Suppressor macrophage treated with lipopolysaccharide for 1 hour (primary cell): ENCODE data around the gene NID2.

Experiments
- DNase-seq, 3 donors: peaks; one replicate each; pipeline ENCODE4 v3.0.0-alpha.2; 2020 to 2022

Gene NID2

GRCh38 chr14:51998348-51998747 is 70.5 kb downstream of the NID2 start:
- no peak for DNase-seq

DNA sequence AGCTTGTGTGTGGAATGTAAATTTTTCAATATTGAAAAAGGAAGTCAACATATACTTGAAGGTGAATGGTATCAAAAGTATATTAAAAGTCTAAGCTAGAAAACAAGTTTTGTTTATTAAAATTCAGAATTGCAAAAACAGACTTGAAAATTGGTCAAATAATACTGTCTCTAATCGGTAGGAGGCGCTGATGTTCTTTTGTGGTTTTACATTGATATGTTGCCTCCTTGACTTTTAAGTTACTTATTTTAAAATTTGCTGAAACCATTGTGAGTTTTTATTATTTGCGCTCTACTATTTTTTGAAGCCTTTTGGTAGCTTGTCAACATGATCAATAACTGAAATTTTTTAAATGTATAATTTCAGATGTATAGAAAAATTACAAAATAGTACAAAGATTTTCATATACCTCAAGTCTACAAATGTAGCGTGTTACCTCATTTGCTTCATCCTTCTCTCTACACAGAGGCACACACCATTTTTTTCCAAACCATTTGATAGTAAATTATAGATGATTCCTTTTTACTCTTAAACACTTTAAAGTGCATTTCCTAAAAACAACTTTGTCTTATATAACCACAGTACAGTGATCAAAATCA is 72.6 kb downstream of the NID2 start:
- peak; percentile 61 to 70 (median 69) for DNase-seq

DNA sequence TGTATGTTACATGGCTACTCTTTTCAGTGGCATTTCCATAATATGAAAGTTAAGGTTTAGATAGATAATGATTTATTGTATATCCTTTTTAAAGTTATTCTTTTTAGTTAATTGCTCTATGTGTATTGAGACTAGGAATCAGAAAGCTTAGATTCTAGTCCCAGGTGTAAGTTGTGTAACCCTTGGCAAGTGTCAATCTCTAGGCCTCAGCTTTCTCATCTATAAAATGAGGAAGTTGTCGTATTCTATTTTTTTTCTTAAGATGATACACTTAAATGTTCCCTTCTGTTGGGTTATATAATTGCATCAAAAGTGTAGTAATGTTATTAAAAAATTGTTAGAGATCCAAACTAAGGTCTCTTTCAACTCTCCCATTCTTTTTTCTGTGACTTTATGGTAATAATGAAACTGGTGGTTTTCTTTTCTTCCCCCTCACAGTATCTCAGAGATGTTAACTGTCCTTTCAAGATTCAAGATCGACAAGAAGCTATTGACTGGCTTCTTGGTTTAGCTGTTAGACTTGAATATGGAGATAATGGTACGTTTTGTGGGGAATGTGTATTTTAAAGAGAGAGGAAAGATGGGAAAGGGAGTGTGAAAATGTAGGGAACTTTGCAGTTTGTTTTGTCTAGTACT is 75.5 kb downstream of the NID2 start:
- DNase-seq = peak in 1 of 3 donors; percentile 46

GRCh38 chr14:51990488-51990887 is 78.4 kb downstream of the NID2 start:
- no peak for DNase-seq

DNA sequence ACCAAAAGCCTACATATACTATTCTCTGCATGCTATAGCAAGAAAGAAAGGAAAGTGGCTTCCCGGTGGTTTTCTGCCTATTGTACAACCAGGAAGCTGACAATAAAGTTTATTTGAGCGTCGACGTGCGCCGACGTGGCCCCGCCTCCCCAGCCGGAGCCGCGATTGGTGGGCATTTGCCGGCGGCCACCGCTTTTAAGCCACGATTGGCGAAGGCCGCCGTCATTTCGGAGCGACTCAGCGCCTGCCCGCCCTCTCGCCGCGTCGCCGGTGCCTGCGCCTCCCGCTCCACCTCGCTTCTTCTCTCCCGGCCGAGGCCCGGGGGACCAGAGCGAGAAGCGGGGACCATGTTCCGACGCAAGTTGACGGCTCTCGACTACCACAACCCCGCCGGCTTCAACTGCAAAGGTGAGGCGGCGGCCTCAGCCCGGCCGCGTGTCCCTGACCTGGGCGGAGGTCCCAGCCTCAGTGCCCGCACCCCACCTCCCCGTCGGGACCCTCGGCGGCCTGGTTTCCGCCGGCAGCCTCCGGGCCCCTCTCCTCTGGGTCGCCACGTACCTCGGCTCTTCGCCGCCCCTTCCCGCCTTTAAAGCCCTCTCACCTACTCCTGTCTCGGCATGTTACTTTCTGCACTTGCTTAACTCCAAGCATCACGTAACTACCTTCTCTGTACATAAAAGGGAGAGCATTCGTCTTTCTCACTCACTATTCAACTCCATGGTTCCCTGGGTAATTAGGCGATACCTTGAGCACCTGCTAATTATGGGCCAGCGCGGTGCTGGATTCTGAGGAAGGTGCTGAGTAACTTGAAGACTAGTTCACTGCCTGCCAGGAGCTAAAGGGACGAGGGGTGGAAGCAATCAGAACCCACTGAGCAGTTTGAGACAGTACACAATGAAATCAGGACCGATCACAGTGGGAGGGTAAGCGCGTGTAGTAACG is 79.3 kb downstream of the NID2 start, which contains the start of gene RTRAF:
RTRAF (plus strand) TSS at position 254 of the 942 bp plus-strand sequence; CDS start at position 348, 94 bp downstream.
- peak; percentile 95 to 97 (median 97) for DNase-seq

DNA sequence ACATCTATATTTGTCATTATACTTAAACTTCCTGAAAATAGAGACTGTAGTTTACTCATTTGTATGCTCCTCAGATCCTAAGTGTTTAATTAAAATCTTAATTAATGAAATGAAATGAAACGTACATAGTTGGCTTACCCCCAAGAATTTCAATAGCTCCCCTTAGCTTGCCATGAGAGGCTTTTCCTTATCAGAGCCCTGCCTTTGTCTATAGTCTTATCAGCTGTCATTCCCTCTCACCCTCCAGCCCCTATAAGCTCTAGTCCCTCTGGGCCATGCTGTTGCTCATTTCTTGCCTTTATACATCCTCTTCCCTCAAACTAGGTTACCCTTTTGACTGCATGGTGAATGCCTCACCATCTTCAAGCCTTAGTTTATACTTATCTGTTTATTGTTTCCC is 80.6 kb downstream of the NID2 start:
- DNase-seq = no peak

DNA sequence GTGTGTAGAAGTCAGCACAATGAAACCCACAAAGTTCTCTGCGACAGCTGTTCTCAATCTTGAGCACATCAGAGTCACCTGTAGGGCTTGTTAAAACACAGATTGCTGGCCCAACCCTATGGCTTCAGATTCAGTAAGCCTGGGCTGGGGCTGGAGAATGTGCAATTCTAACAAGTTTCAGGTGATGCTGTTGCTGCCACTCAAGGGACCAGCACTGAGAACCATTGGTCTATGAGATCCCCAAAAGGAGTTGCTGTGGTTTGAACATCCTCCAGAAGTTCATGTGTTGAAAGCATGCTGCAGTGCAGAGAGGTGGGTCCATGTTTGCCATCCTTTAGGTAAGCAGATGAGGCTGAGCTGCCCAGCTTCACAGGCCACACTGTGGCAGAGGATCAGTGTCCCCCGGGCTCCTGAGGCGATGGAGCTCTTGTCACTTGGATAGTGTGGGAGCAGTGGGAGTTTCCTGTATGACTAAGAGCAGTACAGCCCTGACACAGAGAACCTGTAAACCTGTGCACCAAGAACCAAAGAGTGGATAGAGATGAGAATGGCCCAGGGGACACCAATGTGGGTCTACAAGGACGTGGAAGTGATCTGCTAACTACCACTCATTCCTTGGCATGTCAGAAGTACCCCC is 87.5 kb downstream of the NID2 start:
- DNase-seq = no peak

DNA sequence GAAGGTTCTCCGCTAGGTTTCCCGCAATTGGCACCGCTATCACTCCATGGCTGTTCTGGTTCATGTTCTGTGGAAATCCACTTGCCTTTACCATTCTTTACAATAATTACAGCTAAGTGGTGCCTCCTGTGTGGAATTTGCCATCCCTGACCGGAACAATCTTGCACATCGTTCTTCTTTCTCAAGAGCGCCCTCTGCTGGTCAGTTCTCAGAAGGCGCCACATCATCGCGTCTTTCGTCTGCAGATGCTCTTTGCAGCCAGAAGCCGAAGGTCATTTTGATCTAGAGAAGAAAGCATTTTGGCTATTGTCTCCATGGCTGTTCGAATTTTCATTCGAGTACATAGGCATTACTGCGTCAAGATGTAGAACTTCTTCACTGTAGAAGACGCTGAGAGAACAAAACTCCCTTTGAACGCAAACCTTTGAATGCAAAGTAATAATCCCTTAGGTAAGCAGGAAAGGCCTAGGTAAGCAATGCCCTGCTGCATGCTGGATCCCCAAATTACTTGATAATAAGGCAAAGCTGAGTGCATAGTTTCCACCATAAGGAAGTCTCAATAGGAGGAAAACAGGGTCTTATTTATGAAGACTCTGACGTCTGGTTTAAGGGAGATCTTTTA is 89.7 kb downstream of the NID2 start:
- peak; percentile 83 to 90 (median 88) for DNase-seq

GRCh38 chr14:51978681-51979085 is 90.2 kb downstream of the NID2 start:
- DNase-seq = no peak

DNA sequence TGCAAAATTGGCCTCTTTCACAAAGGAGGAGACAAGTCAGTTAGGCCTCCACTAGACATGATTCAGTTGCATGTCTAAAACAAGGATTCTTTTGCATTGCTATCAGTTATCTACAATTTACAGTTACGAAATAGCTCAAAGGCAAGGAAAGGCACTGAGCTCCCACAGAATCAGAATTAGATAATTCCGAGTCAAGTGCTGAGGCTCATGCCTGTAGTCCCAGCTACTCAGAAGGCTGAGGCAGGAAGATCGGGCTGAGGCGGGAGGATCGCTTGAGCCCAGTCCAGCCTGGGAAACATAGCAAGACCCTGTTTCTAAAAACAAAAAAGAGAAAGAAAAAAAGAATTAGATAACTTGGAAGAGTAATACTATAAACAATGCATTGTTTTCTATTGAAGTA is 91.8 kb downstream of the NID2 start:
- no peak for DNase-seq

DNA sequence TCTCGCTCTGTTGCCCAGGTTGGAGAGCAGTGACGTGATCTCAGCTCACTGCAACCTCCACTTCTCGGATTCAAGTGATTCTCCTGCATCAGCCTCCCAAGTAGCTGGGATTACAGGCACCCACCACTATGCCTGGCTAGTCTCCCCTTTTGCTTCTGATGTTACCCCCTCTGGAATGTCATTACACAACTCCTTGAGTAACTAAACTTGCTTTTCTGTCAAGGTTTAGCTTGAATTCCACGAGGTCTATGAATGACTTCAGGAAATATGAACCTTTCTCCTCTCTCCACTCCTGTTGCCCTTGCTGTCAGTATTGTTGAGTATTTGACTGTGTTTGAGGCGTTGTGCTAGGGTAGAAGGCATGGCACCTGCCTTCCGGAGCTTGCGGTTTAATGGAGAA is 96.3 kb downstream of the NID2 start:
- no peak for DNase-seq

GRCh38 chr14:51969852-51970540 is 98.9 kb downstream of the NID2 start:
- DNase-seq = no peak

DNA sequence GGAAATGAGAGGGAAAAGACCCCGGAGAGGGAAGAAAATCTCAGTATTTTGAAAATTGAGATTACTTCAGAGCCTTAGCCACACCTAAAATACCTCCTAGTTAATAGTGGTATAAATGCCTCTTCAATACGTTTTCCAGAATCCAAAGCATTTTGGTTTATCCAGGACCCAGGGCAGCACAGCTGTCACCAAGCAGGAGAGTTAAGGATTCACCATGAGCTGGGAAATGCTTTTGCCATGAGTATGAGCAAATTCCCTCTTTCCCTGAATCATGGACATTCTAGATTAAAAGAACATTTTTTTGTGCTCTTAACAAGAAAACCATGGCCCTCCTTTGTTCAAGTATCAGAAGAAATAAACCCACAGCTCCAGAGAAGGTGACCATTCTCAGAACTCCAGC is 101.3 kb downstream of the NID2 start:
- no peak for DNase-seq

- no peak for DNase-seq
Observed at GRCh38 chr14:51963286-51963685, 105.6 kb downstream of the NID2 start.

- DNase-seq = no peak
Observed at GRCh38 chr14:51962711-51963110, 106.1 kb downstream of the NID2 start.

- DNase-seq = no peak
Observed at GRCh38 chr14:51960866-51961265, 108.0 kb downstream of the NID2 start.

DNA sequence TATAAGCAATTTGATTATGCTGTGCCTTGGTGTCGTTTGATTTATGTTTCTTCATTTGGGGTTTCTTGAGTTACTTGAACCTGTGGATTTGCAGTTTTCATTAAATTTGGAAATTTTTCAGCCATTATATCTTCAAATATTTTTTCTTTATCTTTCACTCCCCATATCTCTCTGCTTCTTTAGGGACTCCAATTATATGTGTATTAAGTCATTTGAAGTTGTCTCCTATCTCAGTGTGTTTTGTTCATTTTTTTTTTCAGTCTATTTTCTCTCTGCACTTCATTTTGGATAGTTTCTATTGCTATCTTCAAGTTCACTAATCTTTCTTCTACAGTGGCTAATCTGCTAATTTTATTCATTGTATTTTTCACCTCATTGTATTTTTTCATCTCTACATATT is 108.9 kb downstream of the NID2 start:
- DNase-seq = no peak

DNA sequence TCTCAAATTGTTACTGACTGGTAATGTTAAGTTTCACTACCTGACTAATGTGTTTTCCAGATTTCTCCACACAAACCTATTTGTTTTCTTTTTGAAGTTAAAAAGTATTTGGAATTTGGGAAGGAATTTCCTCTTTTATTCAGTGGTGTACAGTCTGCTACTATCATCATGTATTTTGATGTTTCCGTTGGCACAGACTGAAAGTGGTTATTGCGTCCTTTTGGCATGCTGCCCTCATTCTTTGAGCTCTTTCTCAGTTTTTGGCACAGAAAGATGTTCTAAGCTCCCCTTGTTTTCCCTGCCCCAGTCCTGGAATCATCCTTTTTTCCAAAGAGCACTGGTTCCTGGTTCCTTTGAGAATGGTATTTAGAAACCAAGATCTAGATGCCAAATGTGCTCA is 110.9 kb downstream of the NID2 start:
- no peak for DNase-seq
